Ishikawa (cell line): ENCODE data around the gene HOXB2.

Experiments
- CEBPB ChIP-seq: IDR thresholded peaks from 2 replicates; pipeline ENCODE4 v1.6.1; 2012
- EP300 ChIP-seq: IDR thresholded peaks from 2 replicates; pipeline ENCODE4 v1.6.1; 2012; ENCODE audit warnings: borderline replicate concordance
- NFIC ChIP-seq: IDR thresholded peaks from 2 replicates; pipeline ENCODE4 v1.6.1; 2012

GRCh38 chr17:48498164-48498850 is 46.6 kb downstream of the HOXB2 start:
- TF ChIP-seq NFIC: no peak
- no peak for TF ChIP-seq CEBPB
- no peak for TF ChIP-seq EP300
